KMS-11 (cell line): ENCODE results near the gene C16orf78.

ENCODE experiments used
- H2AFZ ChIP-seq: fragments of 200-600 bp; sonication (generic); 2 replicates; pipeline ENCODE4 v1.6.1; 2016; ENCODE audit warnings: antibody characterized with exemption, mixed run types, low read depth
- H3K27ac ChIP-seq: fragments of 200-600 bp; sonication (generic); 2 replicates; pipeline ENCODE4 v1.6.1; 2016; ENCODE audit warnings: mild to moderate bottlenecking, mixed run types
- H3K27me3 ChIP-seq: fragments of 200-600 bp; sonication (generic); 2 replicates; pipeline ENCODE4 v1.6.1; 2017; ENCODE audit warnings: mild to moderate bottlenecking, low read depth, mixed run types, moderate library complexity; ENCODE audit not compliant: insufficient read depth
- H3K36me3 ChIP-seq: fragments of 200-600 bp; sonication (generic); 2 replicates; pipeline ENCODE4 v1.6.1; 2017; ENCODE audit warnings: mild to moderate bottlenecking, mixed run types; ENCODE audit not compliant: insufficient read depth
- H3K4me1 ChIP-seq: fragments of 200-600 bp; sonication (generic); 2 replicates; pipeline ENCODE4 v1.6.1; 2016; ENCODE audit warnings: mild to moderate bottlenecking, low read depth, mixed run types; ENCODE audit not compliant: poor library complexity, severe bottlenecking
- H3K4me2 ChIP-seq: fragments of 200-600 bp; sonication (generic); 2 replicates; pipeline ENCODE4 v1.7.0; 2016; ENCODE audit warnings: mild to moderate bottlenecking, mixed run types
- H3K4me3 ChIP-seq: fragments of 200-600 bp; sonication (generic); IDR thresholded peaks from 2 replicates; pipeline ENCODE4 v1.6.1; 2017; ENCODE audit warnings: low read depth, low read length, mixed read lengths; ENCODE audit not compliant: insufficient read depth
- H3K79me2 ChIP-seq: fragments of 200-600 bp; sonication (generic); 2 replicates; pipeline ENCODE4 v1.6.1; 2016; ENCODE audit warnings: low read depth, mixed run types; ENCODE audit not compliant: insufficient read depth
- H3K9ac ChIP-seq: fragments of 200-600 bp; sonication (generic); 2 replicates; pipeline ENCODE4 v1.6.1; 2016; ENCODE audit warnings: mild to moderate bottlenecking, mixed run types
- H4K20me1 ChIP-seq: fragments of 200-600 bp; sonication (generic); 2 replicates; pipeline ENCODE4 v1.6.1; 2016; ENCODE audit warnings: mild to moderate bottlenecking, mixed run types; ENCODE audit not compliant: insufficient read depth
- CTCF ChIP-seq: fragments of 200-600 bp; sonication (generic); conservative IDR thresholded peaks from 2 replicates; pipeline ENCODE4 v1.6.1; 2017; ENCODE audit warnings: low read depth, mild to moderate bottlenecking, antibody characterized with exemption, low read length, moderate library complexity, mixed read lengths

The C16orf78 gene

GRCh38 chr16:49405123-49405522 lies 31.5 kb downstream of the C16orf78 start:
- no peaks in the 10 kb centered on the region for H3K4me1 ChIP-seq

GRCh38 chr16:49405530-49405929 lies 31.9 kb downstream of the C16orf78 start:
- no peak overlapping the region for H3K9ac ChIP-seq
- H3K27ac ChIP-seq: no peak overlapping the region
- H3K36me3 ChIP-seq: no peaks in the 10 kb centered on the region
- no peak overlapping the region for H3K4me3 ChIP-seq
- no peaks in the 10 kb centered on the region for H4K20me1 ChIP-seq
- no peak for TF ChIP-seq CTCF
- H3K79me2 ChIP-seq: no peaks in the 10 kb centered on the region
- no peaks in the 10 kb centered on the region for H3K27me3 ChIP-seq
- H3K4me2 ChIP-seq: no peak overlapping the region
- no peak overlapping the region for H2AFZ ChIP-seq
- H3K4me1 ChIP-seq: no peaks in the 10 kb centered on the region

More at GRCh38 chr16:49405123-49405522, 31.5 kb downstream of the C16orf78 start:
- H3K9ac ChIP-seq: no peak overlapping the region
- no peaks in the 10 kb centered on the region for H3K27me3 ChIP-seq
- H3K4me2 ChIP-seq: no peak overlapping the region
- no peak overlapping the region for H2AFZ ChIP-seq
- H3K4me3 ChIP-seq: no peak overlapping the region
- H4K20me1 ChIP-seq: no peaks in the 10 kb centered on the region
- no peaks in the 10 kb centered on the region for H3K36me3 ChIP-seq
- H3K27ac ChIP-seq: no peak overlapping the region
- no peak for TF ChIP-seq CTCF
- H3K79me2 ChIP-seq: no peaks in the 10 kb centered on the region

GRCh38 chr16:49407873-49408550 lies 34.4 kb downstream of the C16orf78 start:
- Histone ChIP-seq H3K9ac (no peak overlapping the region), H3K4me2 (no peak overlapping the region), H3K27ac (no peak overlapping the region), H3K4me1 (no peaks in the 10 kb centered on the region), H2AFZ (peak overlapping the region; percentile 62), H3K27me3 (no peaks in the 10 kb centered on the region), H3K79me2 (no peaks in the 10 kb centered on the region), H3K4me3 (no peak overlapping the region), H4K20me1 (no peaks in the 10 kb centered on the region), H3K36me3 (no peaks in the 10 kb centered on the region)
- peak; percentile 89 for TF ChIP-seq CTCF

- H3K27ac ChIP-seq: no peak overlapping the region
- H3K4me2 ChIP-seq: no peak overlapping the region
- H4K20me1 ChIP-seq: no peaks in the 10 kb centered on the region
- H3K9ac ChIP-seq: no peak overlapping the region
- no peak overlapping the region for H2AFZ ChIP-seq
- no peaks in the 10 kb centered on the region for H3K79me2 ChIP-seq
- H3K27me3 ChIP-seq: no peaks in the 10 kb centered on the region
- no peaks in the 10 kb centered on the region for H3K36me3 ChIP-seq
- no peak for TF ChIP-seq CTCF
- H3K4me3 ChIP-seq: no peak overlapping the region
- no peaks in the 10 kb centered on the region for H3K4me1 ChIP-seq
These were observed 35.5 kb downstream of the C16orf78 start for GRCh38 chr16:49409121-49409520.
